Activated gamma-delta T cell treated with Interleukin-2 at 50 U/mL for 16 hours (primary cell): ENCODE measurements around the gene AHRR.

Experiments used
- DNase-seq: peaks from one replicate; pipeline ENCODE4 v3.0.0-alpha.2; 2020

AHRR gene

DNA sequence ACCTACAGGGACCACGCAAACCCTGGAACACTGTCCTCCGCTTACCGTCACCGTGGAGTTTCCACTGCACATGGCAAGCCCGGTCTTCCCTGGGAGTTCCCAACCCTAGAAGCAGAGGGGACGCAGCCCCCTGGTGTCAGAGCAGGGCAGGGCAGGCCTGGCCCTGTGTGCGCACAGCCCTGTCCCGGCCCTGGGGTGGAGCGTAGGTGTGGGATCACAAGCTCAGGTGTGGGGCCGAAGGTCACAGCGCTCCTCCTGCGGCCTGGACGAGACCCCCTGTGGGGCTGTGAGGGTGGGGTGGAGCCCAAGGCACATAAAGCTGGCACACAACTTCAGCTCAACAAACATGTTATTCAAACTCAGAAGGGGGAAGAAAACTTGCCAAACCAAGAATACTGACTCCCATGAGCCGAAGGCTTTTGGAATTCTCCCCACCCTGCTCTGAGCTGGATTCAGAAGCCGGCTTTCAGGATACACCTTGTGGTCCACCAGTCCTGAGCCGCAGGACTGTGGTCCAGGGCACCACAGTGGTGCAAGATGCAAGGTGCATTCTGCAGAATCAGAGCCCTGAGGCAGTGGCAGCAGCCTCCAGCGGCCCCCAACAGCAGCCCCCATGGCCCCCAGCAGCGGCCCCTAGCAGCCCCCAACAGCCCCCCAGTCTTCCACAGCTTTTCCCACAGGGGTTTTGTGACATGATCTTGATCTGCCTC lies 109.6 kb downstream of the AHRR start:
- peak; percentile 30 for DNase-seq

DNA sequence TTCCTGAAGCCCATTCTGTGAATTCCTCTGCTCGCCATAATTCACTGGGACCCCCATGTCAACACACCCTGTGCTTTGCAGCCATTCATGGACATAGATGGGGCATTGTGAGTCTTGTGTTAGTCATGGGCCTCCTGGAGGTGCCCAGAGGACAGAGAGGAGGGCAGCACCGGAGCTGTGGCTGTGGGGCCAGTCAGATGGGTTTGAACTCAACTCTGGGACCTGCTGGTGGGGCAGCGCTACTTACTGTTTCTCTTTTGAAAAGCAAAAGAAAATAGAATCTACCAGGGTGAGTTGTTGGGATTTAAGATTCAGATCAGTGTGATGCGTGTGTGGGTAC lies 110.2 kb downstream of the AHRR start:
- DNase-seq: no peak

DNA sequence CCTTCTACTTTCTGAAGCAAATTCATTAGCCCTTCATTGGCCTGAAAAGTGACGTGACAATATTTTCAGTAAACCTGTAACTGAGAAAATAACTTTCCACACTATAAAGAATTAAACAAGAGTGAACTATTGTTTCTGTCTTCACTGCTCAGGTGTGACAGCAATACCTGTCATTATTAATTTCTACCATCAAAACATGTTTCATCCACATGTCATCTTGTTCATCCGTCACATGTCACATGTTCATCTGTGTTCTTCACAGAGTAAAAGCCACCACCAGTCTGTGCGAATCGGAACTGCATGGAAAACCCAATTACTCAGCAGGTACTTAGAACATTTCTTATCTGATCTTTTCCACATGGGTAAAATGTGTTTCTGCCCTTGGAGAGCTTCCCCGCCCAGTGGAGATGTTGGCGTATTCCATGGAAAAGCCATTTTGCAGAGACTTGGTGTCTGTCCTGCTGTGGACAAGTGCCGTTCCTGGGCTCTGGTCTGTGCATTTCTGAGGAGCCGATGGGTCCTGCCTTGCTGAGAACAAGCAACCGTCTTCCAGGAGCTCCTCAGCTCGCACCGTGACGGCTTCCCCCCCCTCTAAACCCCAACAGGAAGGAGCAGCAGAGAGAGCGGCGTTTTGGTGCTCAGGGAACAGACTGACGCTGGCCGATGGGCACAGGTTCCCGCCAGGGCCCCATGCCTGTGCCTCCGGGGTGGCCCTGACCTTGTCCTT lies 110.8 kb downstream of the AHRR start:
- no peak for DNase-seq

DNA sequence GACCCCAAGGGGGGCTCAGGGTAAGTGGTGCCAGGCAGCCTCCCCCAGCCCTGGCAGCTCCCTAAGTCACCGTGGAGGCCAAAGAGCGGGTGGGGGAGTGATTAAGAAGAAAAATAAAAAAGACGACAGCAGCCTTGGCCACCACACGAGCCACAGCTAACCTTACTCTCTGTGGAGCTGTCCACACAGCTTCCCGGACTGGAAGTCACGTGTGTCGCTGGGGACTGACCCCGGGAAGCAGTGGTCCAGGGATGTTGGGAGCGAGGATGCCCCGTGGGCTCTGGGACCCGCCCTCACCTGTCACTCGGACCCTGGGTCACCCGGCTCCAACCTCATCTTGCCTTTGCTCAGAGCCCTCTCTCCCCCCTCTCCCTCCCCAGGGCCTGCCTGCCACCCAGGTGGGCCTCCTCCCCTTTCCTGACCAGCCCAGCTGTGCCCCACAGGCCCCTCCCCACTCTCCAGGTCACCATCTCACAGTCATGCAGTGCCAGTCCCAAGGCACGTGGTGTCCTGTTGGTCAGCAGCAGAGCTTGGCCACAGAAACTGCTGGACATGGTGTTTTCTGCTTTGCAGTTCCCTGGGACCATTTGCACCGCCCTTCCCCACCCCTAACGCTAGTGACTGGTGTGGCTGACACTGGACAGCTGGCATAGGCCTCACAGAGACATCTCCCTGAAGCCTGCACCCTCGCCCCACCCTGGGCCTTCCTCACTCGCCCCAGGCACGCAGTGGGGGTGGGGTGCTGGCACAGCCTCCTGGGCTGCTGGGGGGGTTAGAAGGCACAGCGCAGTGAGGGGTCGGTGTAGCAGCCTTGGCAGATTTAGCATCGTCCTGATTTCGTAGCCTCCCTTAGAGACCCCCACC lies 111.6 kb downstream of the AHRR start:
- no peak for DNase-seq

DNA sequence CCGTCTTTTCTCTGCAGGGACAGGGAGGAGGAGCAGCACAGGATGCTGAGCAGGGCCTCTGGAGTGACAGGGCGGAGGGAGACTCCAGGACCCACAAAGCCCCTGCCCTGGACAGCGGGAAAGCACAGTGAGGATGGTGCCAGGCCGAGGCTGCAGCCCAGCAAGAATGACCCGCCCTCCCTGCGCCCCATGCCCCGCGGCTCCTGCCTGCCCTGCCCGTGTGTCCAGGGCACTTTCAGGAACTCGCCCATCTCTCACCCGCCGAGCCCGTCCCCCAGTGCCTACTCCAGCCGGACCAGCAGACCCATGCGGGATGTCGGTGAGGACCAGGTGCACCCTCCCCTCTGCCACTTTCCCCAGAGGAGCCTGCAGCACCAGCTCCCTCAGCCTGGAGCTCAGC lies 112.3 kb downstream of the AHRR start:
- no peak for DNase-seq

DNA sequence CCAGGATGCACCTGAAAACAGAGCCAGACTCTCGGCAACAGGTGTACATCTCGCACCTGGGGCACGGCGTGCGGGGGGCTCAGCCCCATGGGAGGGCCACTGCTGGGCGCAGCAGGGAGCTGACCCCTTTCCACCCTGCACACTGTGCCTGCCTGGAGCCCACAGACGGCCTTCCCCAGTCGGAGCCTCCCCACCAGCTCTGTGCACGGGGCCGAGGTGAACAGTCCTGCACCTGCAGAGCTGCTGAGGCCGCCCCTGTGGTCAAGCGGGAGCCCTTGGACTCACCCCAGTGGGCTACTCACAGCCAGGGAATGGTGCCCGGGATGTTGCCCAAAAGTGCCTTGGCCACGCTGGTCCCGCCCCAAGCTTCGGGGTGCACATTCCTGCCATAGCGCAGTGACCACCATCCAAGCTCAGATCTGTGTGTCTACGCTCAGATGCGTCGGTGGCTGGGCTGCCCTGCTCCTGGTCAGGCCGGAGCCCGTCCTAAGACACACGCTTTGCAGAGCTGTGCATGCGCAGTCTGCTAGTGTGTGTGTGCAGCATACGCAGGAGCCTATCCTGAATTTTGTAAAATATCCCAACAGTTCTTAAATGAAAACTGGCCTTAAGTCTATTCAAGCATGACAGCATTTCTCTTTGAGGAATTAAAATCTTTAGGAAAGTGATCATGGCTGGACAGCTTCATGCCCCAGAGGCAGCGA lies 113.1 kb downstream of the AHRR start:
- no peak for DNase-seq

DNA sequence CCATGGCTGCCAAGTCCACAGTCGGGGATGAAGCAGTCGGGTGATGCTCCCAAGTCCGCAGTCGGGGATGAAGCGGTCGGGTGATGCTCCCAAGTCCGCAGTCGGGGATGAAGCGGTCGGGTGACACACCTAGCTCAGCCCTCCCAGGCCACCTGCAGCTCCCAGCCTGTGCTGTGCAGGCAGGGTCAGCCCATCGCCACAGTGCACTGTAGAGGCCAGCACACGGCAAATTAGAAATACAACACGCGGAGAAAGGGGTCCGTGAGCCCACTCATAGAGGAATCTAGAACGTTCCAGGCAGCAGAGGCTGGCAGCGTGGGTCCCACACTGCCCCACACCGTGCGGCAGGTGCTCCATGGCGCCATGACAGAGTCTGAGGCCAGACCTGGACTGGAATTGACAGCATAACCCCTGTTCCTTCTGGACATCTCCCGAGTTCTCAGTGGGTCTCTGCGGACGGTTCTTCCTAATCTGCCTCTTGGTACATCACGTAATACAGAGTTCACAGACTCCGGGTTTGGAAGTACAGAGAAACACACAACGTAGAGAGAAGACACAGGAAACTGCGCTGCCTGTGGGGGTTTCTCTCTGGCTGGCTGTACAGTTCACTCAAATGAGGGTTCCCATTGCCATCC lies 113.8 kb downstream of the AHRR start:
- DNase-seq: no peak

DNA sequence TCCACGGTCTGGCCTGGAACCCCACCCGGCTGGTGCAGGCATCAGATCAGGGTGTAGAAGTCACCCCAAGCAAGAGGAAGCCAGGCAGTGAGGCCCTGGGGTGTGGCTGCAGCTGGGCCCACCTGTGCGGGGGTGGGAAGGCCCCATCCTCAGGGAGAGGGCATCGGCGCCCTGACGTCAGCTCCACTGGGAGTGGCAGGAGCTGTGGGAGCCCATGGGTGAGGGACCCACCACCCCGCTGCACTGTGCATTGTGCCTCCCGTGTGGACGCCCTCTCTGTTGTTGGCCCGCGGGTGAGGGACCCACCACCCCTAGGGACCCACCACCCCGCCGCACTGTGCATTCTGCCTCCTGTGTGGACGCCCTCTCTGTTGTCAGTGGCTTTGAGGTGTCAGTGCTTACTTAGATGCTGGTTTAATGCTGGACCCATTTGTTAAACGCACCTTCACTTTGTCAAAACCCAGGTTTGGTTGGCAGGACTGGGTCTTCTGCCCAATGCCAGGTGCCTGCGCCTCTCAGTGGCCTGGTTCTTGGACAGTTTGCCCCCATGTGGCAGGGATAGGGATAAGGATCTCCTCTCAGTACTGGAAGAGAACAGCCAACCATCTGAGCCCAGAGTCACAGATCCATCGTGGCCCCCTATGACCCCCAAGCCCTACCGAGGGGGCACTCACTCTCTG lies 114.6 kb downstream of the AHRR start:
- no peak for DNase-seq

DNA sequence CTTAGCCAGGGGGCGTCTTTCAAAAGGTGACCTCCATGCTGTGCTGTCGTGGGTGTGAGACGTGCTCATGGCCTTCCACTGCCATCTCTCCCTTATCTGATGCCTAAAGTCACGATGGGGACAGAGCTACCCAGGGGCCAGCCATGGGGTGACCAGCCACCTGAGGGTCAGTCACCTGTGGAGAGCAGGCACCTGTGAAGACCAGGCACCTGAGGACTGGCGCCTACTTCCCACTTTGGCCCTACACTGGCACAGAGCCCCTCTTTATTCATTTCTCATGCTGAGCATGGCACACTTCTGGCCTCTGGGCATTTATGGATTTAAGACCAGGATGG lies 115.1 kb downstream of the AHRR start:
- DNase-seq: no peak

DNA sequence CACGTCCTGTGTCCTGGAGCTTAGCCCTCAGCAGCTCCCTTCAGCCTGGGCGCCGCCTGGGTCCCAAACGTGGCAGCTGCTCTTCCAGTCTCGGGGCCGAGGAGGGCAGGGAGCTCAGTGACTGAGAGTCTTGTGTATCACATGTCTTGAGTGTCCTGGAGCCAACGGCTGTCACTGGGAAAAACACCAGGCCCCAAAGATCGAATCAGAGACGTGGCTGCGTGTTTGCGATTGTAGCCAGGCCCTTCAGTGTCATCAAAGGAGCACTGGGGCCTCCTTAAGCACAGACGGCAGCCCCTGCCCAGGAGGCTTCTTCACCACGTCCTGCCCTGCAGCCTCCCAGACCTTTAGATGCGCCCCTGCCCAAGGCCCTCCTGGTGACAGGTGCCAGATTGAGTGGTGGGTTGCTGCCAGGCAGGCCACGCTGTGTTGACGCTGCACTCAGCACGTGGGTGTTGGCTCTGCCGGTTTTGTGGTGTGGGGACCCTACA lies 115.8 kb downstream of the AHRR start:
- DNase-seq: no peak

DNA sequence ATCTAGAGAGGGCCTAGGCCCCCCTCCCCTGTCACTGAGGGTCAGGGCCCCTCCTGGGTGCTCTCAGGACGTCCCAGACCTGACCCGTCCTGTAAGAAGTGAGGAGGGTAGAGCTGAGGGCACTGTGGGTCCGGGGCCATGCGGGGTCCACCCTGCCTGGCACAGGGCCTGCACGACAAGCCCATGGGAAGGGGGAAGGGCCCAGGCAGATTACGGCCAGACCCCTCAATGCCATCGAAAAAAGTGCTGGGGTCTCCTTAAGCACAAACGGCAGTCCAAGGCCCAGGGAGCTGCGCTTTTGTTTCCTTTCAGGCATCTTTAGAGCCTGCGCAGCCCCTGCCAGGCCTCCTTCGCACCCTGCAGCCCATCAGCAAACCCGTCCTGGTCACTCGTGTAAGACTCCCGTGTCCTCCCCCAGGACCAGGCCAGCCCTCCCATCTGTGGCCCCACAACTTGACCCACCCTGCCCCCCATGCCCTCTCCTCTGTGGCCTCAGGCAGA lies 117.0 kb downstream of the AHRR start:
- DNase-seq: no peak

DNA sequence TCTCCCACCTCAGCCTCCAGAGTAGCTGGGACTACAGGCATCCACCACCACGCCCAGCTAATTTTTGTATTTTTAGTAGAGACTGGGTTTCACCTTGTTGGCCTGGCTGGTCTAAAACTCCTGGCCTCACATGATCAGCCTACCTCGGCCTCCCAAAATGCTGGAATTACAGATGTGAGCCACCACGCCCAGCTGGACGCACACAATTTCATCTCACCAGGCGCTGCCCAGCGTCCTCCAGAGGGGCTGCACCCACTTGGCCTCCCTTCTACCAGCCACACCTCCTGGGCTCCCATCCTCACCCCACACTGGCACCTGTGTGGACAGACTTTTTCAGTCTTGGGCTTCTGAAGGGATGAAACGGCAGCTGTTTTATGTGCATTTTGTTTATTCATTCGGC lies 117.7 kb downstream of the AHRR start:
- no peak for DNase-seq

DNA sequence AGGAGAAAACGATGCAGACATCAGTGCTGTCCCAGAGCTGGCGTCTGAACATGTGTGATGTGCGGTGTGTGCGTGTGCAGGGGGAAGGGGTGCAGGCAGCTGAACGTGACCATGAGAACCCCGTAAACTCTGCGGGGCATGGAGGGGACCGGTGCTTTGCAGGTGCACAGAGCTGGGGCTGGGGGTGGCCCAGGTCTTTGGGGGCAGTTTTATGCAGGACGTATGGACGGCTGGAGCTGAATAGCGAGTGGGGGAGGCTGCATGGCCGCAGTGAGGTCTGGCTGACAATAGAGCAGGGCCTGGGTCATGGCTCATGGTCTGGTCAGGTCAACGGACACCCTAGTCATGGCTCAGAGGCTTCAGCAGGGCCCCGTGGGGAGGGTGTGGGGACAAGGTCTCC lies 118.1 kb downstream of the AHRR start:
- DNase-seq: no peak

DNA sequence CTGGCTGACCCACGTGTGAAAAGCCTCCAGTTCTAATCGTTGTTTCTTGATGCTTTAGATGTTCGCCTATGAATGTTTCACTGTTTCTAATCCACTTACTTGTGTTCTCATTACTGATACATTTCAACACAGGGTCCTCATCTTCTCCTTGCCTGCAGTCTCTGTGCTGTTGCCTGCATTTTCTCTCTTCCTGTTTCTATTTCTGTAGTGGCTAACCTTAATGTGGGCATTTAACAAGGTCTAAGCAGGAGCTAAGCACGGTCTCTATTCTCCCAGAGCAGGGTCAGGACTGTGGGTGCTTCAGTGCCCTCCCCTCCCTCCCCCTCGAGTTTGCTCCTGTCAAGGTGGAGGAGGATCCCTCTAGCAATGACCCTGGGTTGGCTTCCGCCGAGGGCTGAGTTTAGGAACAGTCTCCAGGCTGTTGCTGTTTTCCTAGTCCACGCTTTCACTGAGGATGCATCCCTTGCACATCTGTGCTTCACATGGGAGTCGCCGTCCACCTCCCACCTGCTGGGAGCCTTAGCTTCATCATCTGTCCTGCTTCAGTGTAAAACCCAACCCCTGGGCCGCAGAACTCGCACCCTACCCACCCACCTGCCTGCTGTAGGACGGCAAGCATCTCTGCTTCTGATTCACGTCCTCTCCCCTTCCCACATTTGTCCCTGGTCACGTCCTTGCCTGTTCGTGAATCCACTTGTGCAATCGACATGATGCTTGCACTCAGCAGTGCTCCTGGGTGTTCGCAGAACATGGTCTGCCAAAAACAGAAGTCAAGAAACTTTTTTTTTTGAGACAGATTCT lies 119.1 kb downstream of the AHRR start:
- DNase-seq: no peak

DNA sequence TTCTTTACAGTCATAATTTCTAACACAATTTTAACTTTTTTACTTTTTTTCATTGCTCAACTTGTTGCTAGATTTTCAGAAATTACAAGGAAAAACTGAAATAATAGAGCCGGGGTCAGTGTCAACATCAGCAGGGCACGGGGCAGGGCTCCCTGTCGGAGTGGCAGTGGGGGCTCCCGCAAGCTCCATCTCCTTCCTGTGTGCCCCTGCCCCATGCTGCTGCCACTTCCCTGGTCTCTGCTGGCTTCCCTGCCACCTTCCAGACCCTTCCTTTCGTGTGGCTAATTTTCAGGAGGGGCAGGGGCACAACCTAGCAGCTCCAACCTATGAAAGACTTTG lies 120.5 kb downstream of the AHRR start:
- DNase-seq: no peak

DNA sequence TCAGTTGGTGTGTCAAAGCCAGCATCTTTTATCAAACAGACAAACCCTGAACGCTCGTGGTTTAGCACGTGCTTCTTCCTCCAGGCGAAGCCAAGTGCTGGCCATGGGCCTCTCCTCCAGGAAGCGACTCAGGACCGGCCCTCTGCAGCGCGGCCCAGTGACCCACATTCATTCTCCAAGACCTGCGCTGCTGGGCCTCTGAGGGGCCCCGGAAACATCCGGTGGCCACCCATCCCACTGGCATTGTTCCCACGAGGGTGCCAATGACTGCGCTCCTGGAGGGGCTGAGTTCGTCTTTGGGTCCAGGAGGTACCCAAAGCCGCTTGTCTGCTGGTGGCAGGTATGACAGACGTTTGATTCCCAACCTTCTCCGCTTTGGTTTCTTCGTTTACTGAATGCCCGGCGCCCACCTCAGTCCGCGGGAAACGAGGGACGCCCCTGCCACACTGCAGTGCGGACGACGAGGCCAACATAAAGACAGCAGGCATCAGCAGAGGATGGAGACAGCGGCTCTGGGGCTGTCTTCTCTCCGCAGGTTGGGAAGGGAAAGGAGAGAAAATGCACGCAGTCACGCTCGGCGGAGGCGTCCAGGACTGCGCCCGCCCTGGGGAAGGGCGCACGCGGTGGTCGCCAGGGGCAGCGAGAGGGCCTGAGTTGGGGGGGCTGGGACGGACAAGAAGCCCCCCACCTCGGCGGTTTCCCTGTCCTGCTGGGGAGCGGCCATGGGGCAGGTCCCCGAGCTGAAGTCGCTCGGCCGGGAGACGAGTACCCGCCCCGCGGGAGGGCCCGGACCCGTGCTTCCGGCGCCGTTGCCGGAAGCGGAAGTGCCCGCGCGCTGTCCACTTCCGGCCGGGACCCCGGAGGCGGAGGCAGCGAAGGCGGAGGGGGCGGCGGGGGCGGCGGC lies 121.1 kb downstream of the AHRR start, which contains the start of gene EXOC3:
EXOC3 (plus strand) TSS at position 842 of the 904 bp plus-strand sequence. CDS start 3,030 bp downstream, outside the sequence.
- peak; percentile 73 for DNase-seq

DNA sequence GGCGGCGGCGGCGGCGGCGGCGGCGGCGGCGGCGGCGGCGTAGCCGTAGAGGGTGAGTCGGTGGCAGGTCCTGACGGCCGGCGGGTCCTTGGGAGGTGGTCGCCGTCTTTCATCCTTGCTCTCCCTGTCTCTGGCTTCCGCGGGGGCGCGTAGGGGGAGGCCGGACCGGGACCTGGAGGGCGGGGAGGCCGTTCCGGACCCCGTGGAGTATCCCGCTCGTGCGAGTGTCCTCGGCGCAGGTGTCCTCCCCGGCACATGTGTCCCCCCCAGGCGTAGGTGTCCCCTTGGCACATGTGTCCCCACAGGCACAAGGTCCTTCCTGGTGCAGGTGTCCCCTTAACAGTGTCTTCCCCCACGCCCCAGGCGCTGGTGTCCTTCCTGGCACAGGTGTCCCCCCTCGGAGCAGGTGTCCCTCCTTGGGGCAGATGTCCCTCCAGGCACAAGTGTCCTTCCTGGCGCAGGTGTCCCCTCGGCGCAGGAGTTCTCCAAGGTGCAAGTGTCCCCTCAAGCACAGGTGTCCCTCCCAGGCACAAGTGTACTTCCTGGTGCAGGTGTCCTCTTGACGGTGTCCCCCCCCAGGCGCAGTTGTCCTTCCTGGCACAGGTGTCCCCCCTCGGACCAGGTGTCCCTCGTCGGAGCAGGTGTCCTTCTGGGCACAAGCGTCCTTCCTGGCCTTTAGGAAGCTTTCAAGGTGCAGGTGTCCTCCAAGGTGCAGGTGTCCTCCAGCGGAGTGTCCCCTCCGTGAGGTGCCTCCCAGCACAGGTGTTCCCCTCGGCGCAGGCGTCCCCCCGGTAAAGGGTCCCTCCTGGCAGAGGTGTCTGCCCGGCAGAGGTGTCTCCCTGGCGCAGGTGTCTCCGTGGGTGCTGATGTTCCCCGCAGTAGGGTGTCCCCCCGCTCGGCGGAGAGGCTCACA lies 122.0 kb downstream of the AHRR start:
- DNase-seq: no peak

DNA sequence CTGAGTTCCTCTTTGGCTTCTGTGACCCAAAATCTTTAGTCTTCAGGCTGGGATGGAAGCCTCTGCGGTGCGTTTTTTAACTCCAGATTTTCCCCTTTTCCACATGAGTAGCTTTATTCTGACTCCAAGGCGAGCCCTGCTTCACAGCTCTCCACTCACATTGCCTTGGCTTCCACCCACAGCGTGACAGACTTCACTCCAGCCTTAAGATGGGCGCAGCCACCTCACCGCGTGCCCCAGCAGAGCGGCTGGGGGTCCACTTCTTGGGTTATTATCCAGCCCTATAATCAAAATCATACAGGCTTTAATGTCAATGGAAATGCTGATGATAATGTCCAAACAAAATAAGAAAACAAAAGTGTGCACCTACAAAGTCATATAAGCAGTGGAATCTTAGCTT lies 122.7 kb downstream of the AHRR start:
- no peak for DNase-seq

DNA sequence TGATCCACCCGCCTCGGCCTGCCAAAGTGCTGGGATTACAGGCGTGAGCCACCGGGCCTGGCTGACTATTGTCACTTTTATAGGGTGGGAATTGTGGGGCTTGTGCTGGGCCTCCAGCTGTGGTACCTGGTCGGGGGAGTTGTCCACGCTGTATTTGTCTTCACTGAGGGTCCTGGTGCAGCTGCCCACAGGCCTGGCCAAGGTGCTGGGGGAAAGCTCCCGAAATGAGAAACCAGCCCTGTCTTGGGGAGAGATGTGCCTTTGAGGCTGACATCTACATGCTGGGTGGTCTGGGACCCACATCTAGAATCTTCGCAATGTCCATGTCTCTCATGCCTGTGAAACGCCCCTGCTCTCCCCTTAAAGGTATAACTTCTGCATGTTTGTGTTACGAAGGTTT lies 124.1 kb downstream of the AHRR start:
- no peak for DNase-seq
